Endothelial cell of umbilical vein (primary cell): ENCODE data around the gene TMEM178A. TPM values are rescaled to one million over a fixed set of nuclear protein-coding genes. Genes with fewer than 3 reads are reported as not detected.

Source experiments
- BruUV-seq: library from RNA; stranded (reverse); fragments of 400-500 nt; replicated peaks from 2 replicates; lab custom pipeline; 2021; lab: Mats Ljungman, UMichigan
- CTCF ChIA-PET: fragments of 300-600, 350-600 bp; sonication (Branson Sonifier 250); formaldehyde crosslinking; loops from one replicate; lab custom pipeline; 2021; ENCODE audit warnings: antibody characterized with exemption, inconsistent platforms; lab: Charles Lee
- POLR2A ChIA-PET: fragments of 300-600, 350-600 bp; sonication (Branson Sonifier 250); formaldehyde crosslinking; loops from one replicate; lab custom pipeline; 2021; ENCODE audit warnings: antibody characterized with exemption, inconsistent platforms; lab: Charles Lee
- DNase-seq: peaks from one replicate; pipeline ENCODE4 v3.0.0-alpha.2; 2011; ENCODE audit warnings: low read depth, low spot score
- FAIRE-seq: peaks from 2 replicates; lab custom pipeline; 2011; peaks lifted over from hg19 to GRCh38; lab: Jason Lieb, UNC
- H2AFZ ChIP-seq: 2 replicates; pipeline ENCODE4 v1.6.0; 2012; ENCODE audit warnings: low read depth, low read length, control low read depth, inconsistent platforms
- H3K27ac ChIP-seq: 2 replicates; pipeline ENCODE4 v1.5.1; 2011; ENCODE audit warnings: low read depth, mild to moderate bottlenecking, control low read depth, low read length, moderate library complexity; ENCODE audit not compliant: insufficient read depth
- H3K27me3 ChIP-seq, 2 experiments: 2 replicates each; pipeline versions ENCODE4 v1.6.0 to v1.6.1; 2011; ENCODE audit warnings: low read length in 2 of 2, mixed read lengths in 1 of 2; ENCODE audit not compliant: control insufficient read depth in 2 of 2, insufficient read depth in 2 of 2
- H3K36me3 ChIP-seq, 2 experiments: 2 replicates in 1 of 2; 3 replicates in 1 of 2; pipeline ENCODE4 v1.5.1; 2011; ENCODE audit warnings: low read length in 2 of 2, mild to moderate bottlenecking in 1 of 2, moderate library complexity in 1 of 2; ENCODE audit not compliant: control insufficient read depth in 2 of 2, insufficient read depth in 2 of 2; ENCODE audit errors: extremely low read depth in 1 of 2
- H3K4me1 ChIP-seq: 3 replicates; pipeline ENCODE4 v1.5.1; 2011; ENCODE audit warnings: mild to moderate bottlenecking, low read length; ENCODE audit not compliant: control insufficient read depth, insufficient read depth; ENCODE audit errors: extremely low read depth
- H3K4me2 ChIP-seq: 2 replicates; pipeline ENCODE4 v1.6.1; 2011; ENCODE audit warnings: low read length, control low read depth, mixed read lengths; ENCODE audit not compliant: insufficient read depth
- H3K4me3 ChIP-seq, 3 experiments: fragments of 200-600 bp in 1 of 3; sonication (generic), shearing (Covaris generic) in 1 of 3; replicated peaks in 1 of 3; 2 replicates each; pipeline ENCODE4 v1.5.1; 2011 to 2016; ENCODE audit warnings: control low read depth in 3 of 3, low read length in 3 of 3, mild to moderate bottlenecking in 2 of 3, inconsistent platforms in 1 of 3, low read depth in 1 of 3, moderate library complexity in 1 of 3; ENCODE audit not compliant: insufficient read depth in 1 of 3
- H3K79me2 ChIP-seq: 2 replicates; pipeline ENCODE4 v1.6.0; 2012; ENCODE audit warnings: low read length, inconsistent platforms; ENCODE audit not compliant: control insufficient read depth, insufficient read depth
- H3K9ac ChIP-seq: replicated peaks from 2 replicates; pipeline ENCODE3; 2011; ENCODE audit warnings: low read length, control low read depth; ENCODE audit not compliant: insufficient read depth; ENCODE audit errors: extremely low read depth
- H3K9me1 ChIP-seq: replicated peaks from 3 replicates; pipeline ENCODE4 v1.6.0; 2011; ENCODE audit warnings: mild to moderate bottlenecking, low read length; ENCODE audit not compliant: control insufficient read depth, insufficient read depth; ENCODE audit errors: extremely low read depth
- H3K9me3 ChIP-seq: replicated peaks from 2 replicates; pipeline ENCODE4 v1.5.1; 2012; ENCODE audit warnings: low read length, inconsistent platforms; ENCODE audit not compliant: control insufficient read depth, insufficient read depth
- H4K20me1 ChIP-seq: replicated peaks from 2 replicates; pipeline ENCODE3; 2011; ENCODE audit warnings: mild to moderate bottlenecking, low read length; ENCODE audit not compliant: control insufficient read depth, insufficient read depth; ENCODE audit errors: extremely low read depth
- EZH2 ChIP-seq: IDR thresholded peaks from 2 replicates; pipeline ENCODE4 v1.6.1; 2012; ENCODE audit warnings: borderline replicate concordance, low read depth, mild to moderate bottlenecking, moderate library complexity, low read length, inconsistent platforms; ENCODE audit not compliant: severe bottlenecking
- FOS ChIP-seq: IDR thresholded peaks from 2 replicates; pipeline ENCODE4 v1.6.1; 2011; ENCODE audit warnings: mild to moderate bottlenecking, low read length, moderate library complexity, borderline replicate concordance; ENCODE audit not compliant: insufficient read depth
- GATA2 ChIP-seq: IDR thresholded peaks from 2 replicates; pipeline ENCODE4 v1.7.0; 2011; ENCODE audit warnings: low read depth, mild to moderate bottlenecking, moderate library complexity, mixed read lengths, low read length; ENCODE audit not compliant: insufficient read length, insufficient read depth
- JUN ChIP-seq: IDR thresholded peaks from 2 replicates; pipeline ENCODE4 v1.6.1; 2011; ENCODE audit warnings: borderline replicate concordance, low read depth; ENCODE audit not compliant: insufficient read length, insufficient read depth
- MYC ChIP-seq: IDR thresholded peaks from one replicate; pipeline ENCODE4 v1.6.1; 2011; ENCODE audit warnings: mild to moderate bottlenecking, low read depth, low read length
- POLR2A ChIP-seq: IDR thresholded peaks from 2 replicates; pipeline ENCODE4 v1.6.1; 2012; ENCODE audit warnings: low read depth, mild to moderate bottlenecking, control low read depth, low read length
- POLR2AphosphoS5 ChIP-seq: IDR thresholded peaks from 2 replicates; pipeline ENCODE4 v1.6.1; 2012; ENCODE audit warnings: low read depth, mild to moderate bottlenecking, control low read depth, low read length, moderate library complexity; ENCODE audit not compliant: insufficient read depth
- dilution Hi-C: fragments of 300-500 bp; cut with MboI; formaldehyde crosslinking; loops from one replicate; pipeline ENCODE4 v1.15.0; 2019; ENCODE audit warnings: low sequenced_read_pairs; ENCODE audit not compliant: extremely low pct_ligation_motif_present
- intact Hi-C: fragments of 100-400 bp; cut with micrococcal nuclease; formaldehyde crosslinking; loops from one replicate; pipeline ENCODE4 v1.10.0; 2022
- polyA plus RNA-seq, 4 experiments: library from polyadenylated mRNA; depleted of rRNA in 3 of 4; stranded (reverse) in 3 of 4; unstranded in 1 of 4; fragments of >200 nt; gene quantifications; 2 replicates each; pipeline versions ENCODE4 v1.2.1 to v1.2.3, GENCODE V29; 2011 to 2012; ENCODE audit warnings: missing spikeins in 1 of 4
- total RNA-seq: library from RNA; stranded (reverse); gene quantifications from 2 replicates; pipeline ENCODE4 v1.2.3, GENCODE V29; 2021
- TF ChIP-seq, protein P1 (sequence below): IDR thresholded peaks from 2 replicates; pipeline ENCODE4 v1.6.1; 2011; ENCODE audit not compliant: insufficient read depth, insufficient read length
- TF ChIP-seq, protein P2 (sequence below), 2 donors: IDR thresholded peaks; 1 replicate in 1 of 2; 2 replicates in 1 of 2; pipeline ENCODE4 v1.5.1; 2011; ENCODE audit warnings: low read length in 2 of 2, mild to moderate bottlenecking in 2 of 2, moderate library complexity in 2 of 2, control low read depth in 1 of 2, inconsistent platforms in 1 of 2, low read depth in 1 of 2; ENCODE audit not compliant: insufficient read depth in 1 of 2; ENCODE audit errors: extremely low read depth in 1 of 2

The TMEM178A gene
- total and polyA plus RNA-seq, 2 donors (not counting 3 experiments of a cell fraction or from before 2014, with no cell fraction given) = 1.5 to 2.8 TPM

DNA sequence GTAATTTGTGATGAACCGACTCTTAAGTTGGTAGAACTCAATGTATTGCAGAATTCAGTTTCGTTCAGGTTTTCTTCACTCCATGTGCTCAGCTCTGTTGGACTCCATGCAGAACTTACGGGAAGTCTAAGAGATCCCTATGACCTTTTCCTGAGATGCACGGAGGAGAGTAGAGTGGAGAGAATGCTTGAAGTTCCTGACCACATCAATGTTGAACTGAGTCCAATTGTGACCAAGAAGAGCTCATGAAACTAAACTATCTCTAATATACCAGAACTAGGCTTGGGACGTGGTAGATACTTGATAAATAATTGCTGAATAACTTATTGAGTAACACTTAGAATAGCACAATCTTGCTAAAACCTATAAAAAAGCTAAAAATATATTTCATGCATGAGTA, 47.2 kb downstream of the TMEM178A start:
- no peaks in the 10 kb centered on the region for H3K79me2 ChIP-seq
- H3K9ac ChIP-seq = no peak overlapping the region
- TF ChIP-seq JUN (no peak), GATA2 (no peak), EZH2 (no peak), FOS (no peak), MYC (no peak), POLR2AphosphoS5 (no peak), POLR2A (no peak)
- TF ChIP-seq, protein P1, sequence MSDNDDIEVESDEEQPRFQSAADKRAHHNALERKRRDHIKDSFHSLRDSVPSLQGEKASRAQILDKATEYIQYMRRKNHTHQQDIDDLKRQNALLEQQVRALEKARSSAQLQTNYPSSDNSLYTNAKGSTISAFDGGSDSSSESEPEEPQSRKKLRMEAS = no peak
- TF ChIP-seq, protein P2, sequence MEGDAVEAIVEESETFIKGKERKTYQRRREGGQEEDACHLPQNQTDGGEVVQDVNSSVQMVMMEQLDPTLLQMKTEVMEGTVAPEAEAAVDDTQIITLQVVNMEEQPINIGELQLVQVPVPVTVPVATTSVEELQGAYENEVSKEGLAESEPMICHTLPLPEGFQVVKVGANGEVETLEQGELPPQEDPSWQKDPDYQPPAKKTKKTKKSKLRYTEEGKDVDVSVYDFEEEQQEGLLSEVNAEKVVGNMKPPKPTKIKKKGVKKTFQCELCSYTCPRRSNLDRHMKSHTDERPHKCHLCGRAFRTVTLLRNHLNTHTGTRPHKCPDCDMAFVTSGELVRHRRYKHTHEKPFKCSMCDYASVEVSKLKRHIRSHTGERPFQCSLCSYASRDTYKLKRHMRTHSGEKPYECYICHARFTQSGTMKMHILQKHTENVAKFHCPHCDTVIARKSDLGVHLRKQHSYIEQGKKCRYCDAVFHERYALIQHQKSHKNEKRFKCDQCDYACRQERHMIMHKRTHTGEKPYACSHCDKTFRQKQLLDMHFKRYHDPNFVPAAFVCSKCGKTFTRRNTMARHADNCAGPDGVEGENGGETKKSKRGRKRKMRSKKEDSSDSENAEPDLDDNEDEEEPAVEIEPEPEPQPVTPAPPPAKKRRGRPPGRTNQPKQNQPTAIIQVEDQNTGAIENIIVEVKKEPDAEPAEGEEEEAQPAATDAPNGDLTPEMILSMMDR (IDR thresholded peaks at IDR 0.05; ENCODE audit: extremely low read depth in 1 of 2, insufficient read depth in 1 of 2, low read depth in 1 of 2, low read length in 2 of 2) = no peak
- H3K4me1 ChIP-seq = no peaks in the 10 kb centered on the region
- dilution Hi-C loops (no loop called here), intact Hi-C loops (no loop called here)
- H3K36me3 ChIP-seq = no peaks in the 10 kb centered on the region
- no peak overlapping the region for H3K4me3 ChIP-seq
- H3K9me3 ChIP-seq = no peaks in the 10 kb centered on the region
- H3K27me3 ChIP-seq = peaks cover 0 to 6% of the 10 kb centered on the region in 2 experiments
- H4K20me1 ChIP-seq = no peaks in the 10 kb centered on the region
- DNase-seq (no peak), FAIRE-seq (no peak)
- H3K9me1 ChIP-seq = no peaks in the 10 kb centered on the region
- POLR2A ChIA-PET = no interaction called here
- no TSS peak for BruUV-seq
- H3K4me2 ChIP-seq = no peak overlapping the region
- no peak overlapping the region for H2AFZ ChIP-seq
- H3K27ac ChIP-seq = no peak overlapping the region
- CTCF ChIA-PET = interaction anchor here (1.2 to 4.4 kb wide), 2 partner anchors 16 to 17 kb away, joined by 3 to 21 read pairs; no protein-coding TSS in a partner anchor
